Measurements from ENCODE around the gene LRRC23. TPM values are rescaled to one million over a fixed set of nuclear protein-coding genes. Genes with fewer than 3 reads are reported as not detected.

LRRC23 gene
- total RNA-seq, 1 experiment from 2014 or later, result 2.7 TPM

Other genes starting within 250 kb of the LRRC23 start
- gene ING4, start 241.7 kb upstream of the LRRC23 start, total RNA-seq (2014; rRNA removed; shearing (Covaris generic); ENCODE audit: low replicate concordance), result 30.1 and 33.1 TPM in 2 replicates
- gene ZNF384, start 215.4 kb upstream of the LRRC23 start, total RNA-seq (2014; rRNA removed; shearing (Covaris generic); ENCODE audit: low replicate concordance), result 9.3 and 21.9 TPM in 2 replicates
- gene PIANP, start 204.0 kb upstream of the LRRC23 start, total RNA-seq (2014; rRNA removed; shearing (Covaris generic); ENCODE audit: low replicate concordance), result not detected in 2 replicates
- gene COPS7A, start 180.8 kb upstream of the LRRC23 start, total RNA-seq (2014; rRNA removed; shearing (Covaris generic); ENCODE audit: low replicate concordance), result 91.3 and 125 TPM in 2 replicates
- gene MLF2, start 151.7 kb upstream of the LRRC23 start, total RNA-seq (2014; rRNA removed; shearing (Covaris generic); ENCODE audit: low replicate concordance), result 178 and 274 TPM in 2 replicates
- 272 and 328 TPM in 2 replicates for gene PTMS, start 138.5 kb upstream of the LRRC23 start, total RNA-seq (2014; rRNA removed; shearing (Covaris generic); ENCODE audit: low replicate concordance)
- gene LAG3, start 132.3 kb upstream of the LRRC23 start, total RNA-seq (2014; rRNA removed; shearing (Covaris generic); ENCODE audit: low replicate concordance), result 0.17 TPM in 1 of 2 replicates, not detected in the other
- gene CD4, start 115.3 kb upstream of the LRRC23 start, total RNA-seq (2014; rRNA removed; shearing (Covaris generic); ENCODE audit: low replicate concordance), result not detected in 2 replicates
- gene GPR162, start 83.0 kb upstream of the LRRC23 start, total RNA-seq (2014; rRNA removed; shearing (Covaris generic); ENCODE audit: low replicate concordance), result not detected in 2 replicates
- gene P3H3, start 76.4 kb upstream of the LRRC23 start, total RNA-seq (2014; rRNA removed; shearing (Covaris generic); ENCODE audit: low replicate concordance), result 19.4 and 45.6 TPM in 2 replicates
- gene GNB3, start 63.9 kb upstream of the LRRC23 start, total RNA-seq (2014; rRNA removed; shearing (Covaris generic); ENCODE audit: low replicate concordance), result 0.43 TPM in 1 of 2 replicates, not detected in the other
- 29.8 and 110 TPM in 2 replicates for gene CDCA3, start 53.5 kb upstream of the LRRC23 start, total RNA-seq (2014; rRNA removed; shearing (Covaris generic); ENCODE audit: low replicate concordance)
- 104 and 143 TPM in 2 replicates for gene USP5, start 52.7 kb upstream of the LRRC23 start, total RNA-seq (2014; rRNA removed; shearing (Covaris generic); ENCODE audit: low replicate concordance)
- gene TPI1, start 37.3 kb upstream of the LRRC23 start, total RNA-seq (2014; rRNA removed; shearing (Covaris generic); ENCODE audit: low replicate concordance), result 1,500 and 1,845 TPM in 2 replicates
- 11.4 and 19.9 TPM in 2 replicates for gene SPSB2, start 31.5 kb upstream of the LRRC23 start, total RNA-seq (2014; rRNA removed; shearing (Covaris generic); ENCODE audit: low replicate concordance)
- 5.6 and 11.9 TPM in 2 replicates for gene ENO2, start 9.8 kb downstream of the LRRC23 start, total RNA-seq (2014; rRNA removed; shearing (Covaris generic); ENCODE audit: low replicate concordance)
- gene ATN1, start 23.1 kb downstream of the LRRC23 start, total RNA-seq (2014; rRNA removed; shearing (Covaris generic); ENCODE audit: low replicate concordance), result 2.8 and 5.0 TPM in 2 replicates
- gene RNU7-1, start 39.0 kb downstream of the LRRC23 start, total RNA-seq (2014; rRNA removed; shearing (Covaris generic); ENCODE audit: low replicate concordance), result not detected in 2 replicates
- 136 and 311 TPM in 2 replicates for gene C12orf57, start 39.2 kb downstream of the LRRC23 start, total RNA-seq (2014; rRNA removed; shearing (Covaris generic); ENCODE audit: low replicate concordance)
- not detected in 2 replicates for gene PTPN6, start 46.5 kb downstream of the LRRC23 start, total RNA-seq (2014; rRNA removed; shearing (Covaris generic); ENCODE audit: low replicate concordance)
- 349 and 524 TPM in 2 replicates for gene PHB2, start 65.8 kb downstream of the LRRC23 start, total RNA-seq (2014; rRNA removed; shearing (Covaris generic); ENCODE audit: low replicate concordance)
- 23.5 and 56.5 TPM in 2 replicates for gene EMG1, start 66.1 kb downstream of the LRRC23 start, total RNA-seq (2014; rRNA removed; shearing (Covaris generic); ENCODE audit: low replicate concordance)
- gene LPCAT3, start 113.7 kb downstream of the LRRC23 start, total RNA-seq (2014; rRNA removed; shearing (Covaris generic); ENCODE audit: low replicate concordance), result 7.8 and 14.3 TPM in 2 replicates
- 21.2 and 32.6 TPM in 2 replicates for gene C1S, start 155.9 kb downstream of the LRRC23 start, total RNA-seq (2014; rRNA removed; shearing (Covaris generic); ENCODE audit: low replicate concordance)
- gene C1R, start 187.6 kb downstream of the LRRC23 start, total RNA-seq (2014; rRNA removed; shearing (Covaris generic); ENCODE audit: low replicate concordance), result 45.9 and 50.9 TPM in 2 replicates
- gene C1RL, start 204.4 kb downstream of the LRRC23 start, total RNA-seq (2014; rRNA removed; shearing (Covaris generic); ENCODE audit: low replicate concordance), result 0.32 and 3.7 TPM in 2 replicates
- not detected in 2 replicates for gene RBP5, start 224.1 kb downstream of the LRRC23 start, total RNA-seq (2014; rRNA removed; shearing (Covaris generic); ENCODE audit: low replicate concordance)
- gene CLSTN3, start 225.5 kb downstream of the LRRC23 start, total RNA-seq (2014; rRNA removed; shearing (Covaris generic); ENCODE audit: low replicate concordance), result not detected in 2 replicates

Data from MG63 (cell line).